ENCODE results near the gene DHX30.

GRCh38 chr3:47772047-47772446, 30.9 kb upstream of the DHX30 start:
- TF ChIP-seq CTCF (IDR thresholded peaks at IDR 0.05) (no peak), POLR2AphosphoS5 (IDR thresholded peaks at IDR 0.05) (no peak), EP300 (IDR thresholded peaks at IDR 0.05) (no peak), POLR2A (IDR thresholded peaks at IDR 0.05) (no peak)

Measured in upper lobe of left lung (tissue), 4 donors.